Measurements from ENCODE around the gene TLR8.
"Not testable (repeated sequence)": the region's sequence is repeated elsewhere in the genome, so short reads cannot be mapped to it uniquely, and the experiment has no call there.

TLR8 gene

GRCh38 chrX:12947545-12948235, 41.3 kb downstream of the TLR8 start:
- DNase-seq = no peak

GRCh38 chrX:12948495-12948894, 42.1 kb downstream of the TLR8 start:
- DNase-seq = no peak

GRCh38 chrX:12949205-12949926, 42.9 kb downstream of the TLR8 start:
- DNase-seq = no peak

- no peak for DNase-seq
These were observed 43.7 kb downstream of the TLR8 start for GRCh38 chrX:12949927-12950656.

- peak; percentile 86 for DNase-seq
These were observed 44.6 kb downstream of the TLR8 start for GRCh38 chrX:12950851-12951594.

- no peak for DNase-seq
These were observed 45.2 kb downstream of the TLR8 start for GRCh38 chrX:12951595-12951975.

GRCh38 chrX:12953420-12953819, 47.0 kb downstream of the TLR8 start:
- DNase-seq = no peak

GRCh38 chrX:12954376-12954775, 48.0 kb downstream of the TLR8 start:
- DNase-seq = no peak

GRCh38 chrX:12954981-12955380, 48.6 kb downstream of the TLR8 start:
- DNase-seq = no peak

GRCh38 chrX:12955882-12956703, 49.7 kb downstream of the TLR8 start:
- DNase-seq = no peak

GRCh38 chrX:12956704-12957534, 50.5 kb downstream of the TLR8 start:
- no peak for DNase-seq

GRCh38 chrX:12958059-12958458, 51.6 kb downstream of the TLR8 start:
- no peak for DNase-seq

GRCh38 chrX:12958461-12958860, 52.0 kb downstream of the TLR8 start:
- DNase-seq = no peak

- DNase-seq = no peak
These were observed 54.8 kb downstream of the TLR8 start for GRCh38 chrX:12961196-12961718.

- DNase-seq = no peak
These were observed 55.7 kb downstream of the TLR8 start for GRCh38 chrX:12962041-12962504.

GRCh38 chrX:12963210-12963850, 56.9 kb downstream of the TLR8 start:
- DNase-seq = not testable (repeated sequence)

GRCh38 chrX:12965131-12965940, 58.9 kb downstream of the TLR8 start:
- DNase-seq = no peak

- DNase-seq = no peak
These were observed 59.7 kb downstream of the TLR8 start for GRCh38 chrX:12966151-12966550.

- no peak for DNase-seq
These were observed 61.5 kb downstream of the TLR8 start for GRCh38 chrX:12967711-12968465.

Data from islet precursor cell (in vitro differentiated cells).